ENCODE measurements around the gene TUSC2. TPM values are rescaled to one million over a fixed set of nuclear protein-coding genes. Genes with fewer than 3 reads are reported as not detected.

Gene TUSC2
- total RNA-seq, 1 donor from 2014 or later = 41.4 TPM

GRCh38 chr3:50372349-50372748 lies 44.3 kb upstream of the TUSC2 start:
- H3K4me1 Mint-ChIP-seq (ENCODE audit: low read depth, unreplicated experiment) = peaks cover 8% of the 10 kb centered on the region
- Histone ChIP-seq H4K20me1 (ENCODE audit: insufficient read depth, low read length) (no peaks in the 10 kb centered on the region), H3K36me3 (ENCODE audit: insufficient read depth, low read length) (no peaks in the 10 kb centered on the region), H3K4me1 (ENCODE audit: insufficient read depth, low read length) (no peaks in the 10 kb centered on the region), H3K27ac (ENCODE audit: low read depth, low read length) (no peak overlapping the region), H3K4me3 (ENCODE audit: insufficient read depth, low read depth, low read length) (no peak overlapping the region), H3K9me3 (ENCODE audit: insufficient read depth, low read depth, low read length) (no peaks in the 10 kb centered on the region), H3K79me2 (ENCODE audit: insufficient read depth, low read length) (no peaks in the 10 kb centered on the region), H3K9ac (ENCODE audit: low read length) (no peak overlapping the region), H3K4me2 (ENCODE audit: low read length) (no peak overlapping the region), H3K27me3 (ENCODE audit: insufficient read depth, low read length) (peaks cover 4% of the 10 kb centered on the region), H2AFZ (ENCODE audit: low read depth, low read length) (no peak overlapping the region)
- no peaks in the 10 kb centered on the region for H3K36me3 Mint-ChIP-seq (ENCODE audit: low read depth, unreplicated experiment)
- H3K9me3 Mint-ChIP-seq (ENCODE audit: unreplicated experiment) = no peaks in the 10 kb centered on the region
- no peak for FAIRE-seq
- no peak for DNase-seq (ENCODE audit: low read depth)
- peaks cover 18% of the 10 kb centered on the region for H3K27me3 Mint-ChIP-seq (ENCODE audit: low read depth, unreplicated experiment)
- H3K27ac Mint-ChIP-seq (ENCODE audit: unreplicated experiment) = no peak overlapping the region
- TF ChIP-seq EZH2 (IDR thresholded peaks at IDR 0.05; ENCODE audit: insufficient read depth, low read length) (no peak), CTCF (IDR thresholded peaks at IDR 0.05; ENCODE audit: insufficient read depth, low read depth, low read length) (no peak)
- H3K4me3 Mint-ChIP-seq (ENCODE audit: unreplicated experiment) = no peak overlapping the region

- H3K4me3 ChIP-seq (ENCODE audit: insufficient read depth, low read depth, low read length) = no peak overlapping the region
- H3K79me2 ChIP-seq (ENCODE audit: insufficient read depth, low read length) = no peaks in the 10 kb centered on the region
- no peaks in the 10 kb centered on the region for H3K4me1 ChIP-seq (ENCODE audit: insufficient read depth, low read length)
- H3K27ac ChIP-seq (ENCODE audit: low read depth, low read length) = no peak overlapping the region
- Mint-ChIP-seq H3K27me3 (ENCODE audit: low read depth, unreplicated experiment) (peaks cover 22% of the 10 kb centered on the region), H3K9me3 (ENCODE audit: unreplicated experiment) (no peaks in the 10 kb centered on the region), H3K4me1 (ENCODE audit: low read depth, unreplicated experiment) (peaks cover 8% of the 10 kb centered on the region), H3K4me3 (ENCODE audit: unreplicated experiment) (no peak overlapping the region), H3K27ac (ENCODE audit: unreplicated experiment) (no peak overlapping the region), H3K36me3 (ENCODE audit: low read depth, unreplicated experiment) (no peaks in the 10 kb centered on the region)
- H3K9ac ChIP-seq (ENCODE audit: low read length) = no peak overlapping the region
- TF ChIP-seq CTCF (IDR thresholded peaks at IDR 0.05; ENCODE audit: insufficient read depth, low read depth, low read length) = no peak
- TF ChIP-seq EZH2 (IDR thresholded peaks at IDR 0.05; ENCODE audit: insufficient read depth, low read length) = no peak
- DNase-seq (ENCODE audit: low read depth) = no peak
- no peak overlapping the region for H2AFZ ChIP-seq (ENCODE audit: low read depth, low read length)
- no peak overlapping the region for H3K4me2 ChIP-seq (ENCODE audit: low read length)
- H4K20me1 ChIP-seq (ENCODE audit: insufficient read depth, low read length) = no peaks in the 10 kb centered on the region
- H3K27me3 ChIP-seq (ENCODE audit: insufficient read depth, low read length) = peaks cover 6% of the 10 kb centered on the region
- H3K36me3 ChIP-seq (ENCODE audit: insufficient read depth, low read length) = no peaks in the 10 kb centered on the region
- FAIRE-seq = no peak
- no peaks in the 10 kb centered on the region for H3K9me3 ChIP-seq (ENCODE audit: insufficient read depth, low read depth, low read length)
Measured at GRCh38 chr3:50371133-50371685, 43.2 kb upstream of the TUSC2 start.

GRCh38 chr3:50370594-50370993 lies 42.6 kb upstream of the TUSC2 start:
- Mint-ChIP-seq H3K27me3 (ENCODE audit: low read depth, unreplicated experiment) (peaks cover 26% of the 10 kb centered on the region), H3K36me3 (ENCODE audit: low read depth, unreplicated experiment) (no peaks in the 10 kb centered on the region), H3K4me3 (ENCODE audit: unreplicated experiment) (no peak overlapping the region), H3K27ac (ENCODE audit: unreplicated experiment) (no peak overlapping the region), H3K4me1 (ENCODE audit: low read depth, unreplicated experiment) (peaks cover 8% of the 10 kb centered on the region), H3K9me3 (ENCODE audit: unreplicated experiment) (no peaks in the 10 kb centered on the region)
- DNase-seq (ENCODE audit: low read depth) = no peak
- Histone ChIP-seq H3K27me3 (ENCODE audit: insufficient read depth, low read length) (peaks cover 7% of the 10 kb centered on the region), H3K79me2 (ENCODE audit: insufficient read depth, low read length) (no peaks in the 10 kb centered on the region), H3K4me3 (ENCODE audit: insufficient read depth, low read depth, low read length) (no peak overlapping the region), H4K20me1 (ENCODE audit: insufficient read depth, low read length) (no peaks in the 10 kb centered on the region), H3K4me2 (ENCODE audit: low read length) (no peak overlapping the region), H3K9ac (ENCODE audit: low read length) (no peak overlapping the region), H3K9me3 (ENCODE audit: insufficient read depth, low read depth, low read length) (no peaks in the 10 kb centered on the region), H2AFZ (ENCODE audit: low read depth, low read length) (no peak overlapping the region), H3K27ac (ENCODE audit: low read depth, low read length) (no peak overlapping the region), H3K36me3 (ENCODE audit: insufficient read depth, low read length) (no peaks in the 10 kb centered on the region), H3K4me1 (ENCODE audit: insufficient read depth, low read length) (no peaks in the 10 kb centered on the region)
- peak; percentile 22 for TF ChIP-seq CTCF (IDR thresholded peaks at IDR 0.05; ENCODE audit: insufficient read depth, low read depth, low read length)
- no peak for TF ChIP-seq EZH2 (IDR thresholded peaks at IDR 0.05; ENCODE audit: insufficient read depth, low read length)
- FAIRE-seq = no peak
